HepG2 (cell line): ENCODE measurements around the gene STAP2. TPM values are rescaled to one million over a fixed set of nuclear protein-coding genes. Genes with fewer than 3 reads are reported as not detected.

Experiments
- ATF7-NPFF ChIP-seq: sonication (generic); formaldehyde crosslinking; IDR thresholded peaks from 2 replicates; pipeline ENCODE4 v1.8.1; 2023; ENCODE audit warnings: mild to moderate bottlenecking, low read depth, missing genetic modification reagents, moderate library complexity
- FOXK2 ChIP-seq: fragments of 450-650 bp; IDR thresholded peaks from 2 replicates; pipeline ENCODE4 v1.6.1; 2016
- FOXO1 ChIP-seq: sonication (generic); formaldehyde crosslinking; IDR thresholded peaks from 2 replicates; pipeline ENCODE4 v1.4.0; 2020; ENCODE audit warnings: missing genetic modification reagents
- GLMP ChIP-seq: sonication (generic); formaldehyde crosslinking; IDR thresholded peaks from 2 replicates; pipeline ENCODE4 v1.9.0; 2021; ENCODE audit warnings: missing genetic modification reagents, mild to moderate bottlenecking, borderline replicate concordance
- NCOA2 ChIP-seq: sonication (generic); formaldehyde crosslinking; IDR thresholded peaks from 2 replicates; pipeline ENCODE4 v1.8.0; 2022; ENCODE audit warnings: inconsistent platforms
- NR2C2 ChIP-seq: sonication (generic); formaldehyde crosslinking; IDR thresholded peaks from 2 replicates; pipeline ENCODE4 v1.4.0; 2020; ENCODE audit warnings: missing genetic modification reagents, mild to moderate bottlenecking, moderate library complexity, borderline replicate concordance
- PHB2 ChIP-seq: fragments of 450-650 bp; IDR thresholded peaks from 2 replicates; pipeline ENCODE4 v1.6.1; 2018; ENCODE audit not compliant: partially characterized antibody
- POLR2AphosphoS5 ChIP-seq: IDR thresholded peaks from 2 replicates; pipeline ENCODE4 v1.6.1; 2012; ENCODE audit warnings: low read depth, low read length
- PPARG ChIP-seq: conservative IDR thresholded peaks from 2 replicates; pipeline ENCODE4 v1.6.1; 2016; ENCODE audit warnings: missing biosample characterization, missing genetic modification reagents
- RFX1 ChIP-seq: fragments of 450-650 bp; IDR thresholded peaks from 2 replicates; pipeline ENCODE4 v1.6.1; 2017
- SNAI1 ChIP-seq: sonication (generic); formaldehyde crosslinking; IDR thresholded peaks from 2 replicates; pipeline ENCODE4 v1.5.0; 2020; ENCODE audit warnings: mild to moderate bottlenecking, missing genetic modification reagents, borderline replicate concordance
- TBP ChIP-seq: sonication (generic); formaldehyde crosslinking; IDR thresholded peaks from 2 replicates; pipeline ENCODE4 v1.5.0; 2020; ENCODE audit warnings: missing genetic modification reagents
- XBP1 ChIP-seq: sonication (generic); formaldehyde crosslinking; IDR thresholded peaks from 2 replicates; pipeline ENCODE4 v1.5.0; 2020; ENCODE audit warnings: missing genetic modification reagents
- ZKSCAN1 ChIP-seq: fragments of 150-350 bp; IDR thresholded peaks from 2 replicates; pipeline ENCODE4 v1.6.1; 2014; ENCODE audit warnings: low read length
- ZNF260 ChIP-seq: sonication (generic); formaldehyde crosslinking; IDR thresholded peaks from 2 replicates; pipeline ENCODE4 v1.4.0; 2020; ENCODE audit warnings: missing genetic modification reagents, low read depth, mild to moderate bottlenecking, borderline replicate concordance
- ZNF562 ChIP-seq: sonication (generic); formaldehyde crosslinking; IDR thresholded peaks from 2 replicates; pipeline ENCODE4 v1.8.0; 2022; ENCODE audit warnings: missing genetic modification reagents, borderline replicate concordance
- ZNF574 ChIP-seq: sonication (generic); formaldehyde crosslinking; IDR thresholded peaks from 2 replicates; pipeline ENCODE4 v1.4.0; 2020; ENCODE audit warnings: missing genetic modification reagents
- ZNF772 ChIP-seq: sonication (generic); formaldehyde crosslinking; IDR thresholded peaks from 2 replicates; pipeline ENCODE4 v1.5.0; 2020; ENCODE audit warnings: mild to moderate bottlenecking, missing genetic modification reagents
- polyA plus RNA-seq, 8 experiments: library from polyadenylated mRNA; depleted of rRNA in 3 of 8; stranded (reverse) in 7 of 8; unstranded in 1 of 8; fragments of >200 nt; fragmentation: Illumina TruSeq in 4 of 8; extraction: Trizol in 4 of 8; gene quantifications; 2 replicates each; pipeline versions ENCODE4 v1.2.1 to v1.2.3, GENCODE V29; 2011 to 2016; ENCODE audit warnings: low read depth in 4 of 8, missing spikeins in 1 of 8, mixed read lengths in 1 of 8; ENCODE audit not compliant: insufficient read depth in 1 of 8
- total RNA-seq, 5 experiments: library from RNA; depleted of rRNA; stranded (reverse); fragments of >200 nt; fragmentation: Illumina TruSeq; extraction: Trizol; gene quantifications; 2 replicates each; pipeline ENCODE4 v1.2.3, GENCODE V29; 2016; ENCODE audit warnings: low read depth in 1 of 5
- TF ChIP-seq, protein P1 (sequence below): sonication (generic); formaldehyde crosslinking; conservative IDR thresholded peaks from 2 replicates; pipeline ENCODE4 v1.5.0; 2020; ENCODE audit warnings: missing genetic modification reagents
- TF ChIP-seq, protein P2 (sequence below): sonication (generic); formaldehyde crosslinking; IDR thresholded peaks from 2 replicates; pipeline ENCODE4 v1.4.0; 2020; ENCODE audit warnings: mild to moderate bottlenecking, missing genetic modification reagents
- TF ChIP-seq, protein P3 (sequence below): sonication (generic); formaldehyde crosslinking; conservative IDR thresholded peaks from 2 replicates; pipeline ENCODE4 v1.4.0; 2020; ENCODE audit warnings: missing genetic modification reagents

Gene STAP2
- total and polyA plus RNA-seq, 2 of the 13 experiments (the other 11 are each of a cell fraction or from before 2014, with no cell fraction given) = 39.0 to 43.7 TPM

DNA sequence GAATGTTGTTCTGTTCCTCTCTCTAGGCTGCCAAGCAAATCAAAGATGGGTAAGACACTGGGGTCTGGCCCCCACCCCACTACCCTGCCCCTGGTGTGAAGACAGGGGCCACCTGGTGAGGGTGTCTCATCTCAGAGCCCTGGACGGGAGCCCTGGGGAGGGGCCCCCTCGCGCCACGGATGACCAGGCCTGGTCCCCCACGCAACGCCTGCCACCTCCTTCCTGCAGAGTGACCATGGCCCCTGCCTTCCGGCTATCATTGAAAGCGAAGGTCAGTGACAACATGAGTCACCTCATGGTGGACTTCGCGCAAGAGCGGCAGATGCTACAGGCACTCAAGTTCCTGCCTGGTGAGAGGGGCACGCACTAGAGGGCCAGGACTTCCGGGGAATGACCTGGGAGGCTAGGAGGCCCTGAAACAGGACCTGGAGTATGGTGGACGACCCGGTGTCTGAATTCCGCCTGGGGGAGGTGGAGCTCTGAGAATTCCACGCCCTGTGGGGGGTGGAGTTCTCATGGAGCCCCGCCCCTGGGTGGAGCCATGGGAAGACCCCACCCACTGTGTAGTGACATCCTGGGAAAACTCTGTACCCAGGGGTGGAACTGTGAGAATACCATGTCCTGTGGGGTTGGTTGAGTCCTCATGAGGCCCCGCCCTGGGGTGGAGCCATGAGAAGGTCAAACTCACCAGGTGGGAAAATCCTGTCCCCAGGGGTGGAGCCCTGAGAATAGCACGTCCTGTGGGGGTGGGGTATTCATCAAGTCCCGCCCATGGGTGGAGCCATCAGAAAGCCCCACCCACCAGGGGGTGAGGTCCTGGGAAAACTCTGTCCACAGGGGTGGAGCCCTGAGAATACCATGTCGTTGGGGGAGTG is 28.1 kb downstream of the STAP2 start (continued):
- TF ChIP-seq PHB2 (no peak), ATF7-NPFF (CRISPR knock-in tag) (peak; percentile 67), ZKSCAN1 (no peak), ZNF562 (CRISPR knock-in tag) (no peak), SNAI1 (CRISPR knock-in tag) (no peak), NR2C2 (CRISPR knock-in tag) (peak; percentile 90), ZNF574 (CRISPR knock-in tag) (peak; percentile 90), ZNF772 (peak; percentile 96), ZNF260 (CRISPR knock-in tag) (no peak), POLR2AphosphoS5 (peak; percentile 57), FOXK2 (peak; percentile 79), RFX1 (no peak), NCOA2 (CRISPR knock-in tag) (peak; percentile 76; the same call in 1 of the 2 replicates), PPARG (peak; percentile 87), TBP (CRISPR knock-in tag) (no peak), FOXO1 (CRISPR knock-in tag) (peak; percentile 91), XBP1 (CRISPR knock-in tag) (no peak), GLMP (no peak)
- TF ChIP-seq, protein P1, sequence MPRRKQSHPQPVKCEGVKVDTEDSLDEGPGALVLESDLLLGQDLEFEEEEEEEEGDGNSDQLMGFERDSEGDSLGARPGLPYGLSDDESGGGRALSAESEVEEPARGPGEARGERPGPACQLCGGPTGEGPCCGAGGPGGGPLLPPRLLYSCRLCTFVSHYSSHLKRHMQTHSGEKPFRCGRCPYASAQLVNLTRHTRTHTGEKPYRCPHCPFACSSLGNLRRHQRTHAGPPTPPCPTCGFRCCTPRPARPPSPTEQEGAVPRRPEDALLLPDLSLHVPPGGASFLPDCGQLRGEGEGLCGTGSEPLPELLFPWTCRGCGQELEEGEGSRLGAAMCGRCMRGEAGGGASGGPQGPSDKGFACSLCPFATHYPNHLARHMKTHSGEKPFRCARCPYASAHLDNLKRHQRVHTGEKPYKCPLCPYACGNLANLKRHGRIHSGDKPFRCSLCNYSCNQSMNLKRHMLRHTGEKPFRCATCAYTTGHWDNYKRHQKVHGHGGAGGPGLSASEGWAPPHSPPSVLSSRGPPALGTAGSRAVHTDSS (CRISPR knock-in tag) = no peak
- TF ChIP-seq, protein P2, sequence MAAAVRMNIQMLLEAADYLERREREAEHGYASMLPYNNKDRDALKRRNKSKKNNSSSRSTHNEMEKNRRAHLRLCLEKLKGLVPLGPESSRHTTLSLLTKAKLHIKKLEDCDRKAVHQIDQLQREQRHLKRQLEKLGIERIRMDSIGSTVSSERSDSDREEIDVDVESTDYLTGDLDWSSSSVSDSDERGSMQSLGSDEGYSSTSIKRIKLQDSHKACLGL (CRISPR knock-in tag) = peak; percentile 78; the same call in 1 of the 2 replicates
- TF ChIP-seq, protein P3, sequence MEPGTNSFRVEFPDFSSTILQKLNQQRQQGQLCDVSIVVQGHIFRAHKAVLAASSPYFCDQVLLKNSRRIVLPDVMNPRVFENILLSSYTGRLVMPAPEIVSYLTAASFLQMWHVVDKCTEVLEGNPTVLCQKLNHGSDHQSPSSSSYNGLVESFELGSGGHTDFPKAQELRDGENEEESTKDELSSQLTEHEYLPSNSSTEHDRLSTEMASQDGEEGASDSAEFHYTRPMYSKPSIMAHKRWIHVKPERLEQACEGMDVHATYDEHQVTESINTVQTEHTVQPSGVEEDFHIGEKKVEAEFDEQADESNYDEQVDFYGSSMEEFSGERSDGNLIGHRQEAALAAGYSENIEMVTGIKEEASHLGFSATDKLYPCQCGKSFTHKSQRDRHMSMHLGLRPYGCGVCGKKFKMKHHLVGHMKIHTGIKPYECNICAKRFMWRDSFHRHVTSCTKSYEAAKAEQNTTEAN (CRISPR knock-in tag) = peak; percentile 69
